H1 (cell line): ENCODE measurements around the gene SLC22A13. TPM values are rescaled to one million over a fixed set of nuclear protein-coding genes. Genes with fewer than 3 reads are reported as not detected.
A peak's percentile ranks its signal among the peaks of the same experiment; 100 is the strongest.
"Not testable (repeated sequence)": the region's sequence is repeated elsewhere in the genome, so short reads cannot be mapped to it uniquely, and the experiment has no call there.

Experiments
- CTCF ChIA-PET: fragments of 300-600 bp; sonication (Branson Sonifier 250); formaldehyde crosslinking; loops from one replicate; lab custom pipeline; 2021; ENCODE audit not compliant: partially characterized antibody; lab: Charles Lee
- POLR2A ChIA-PET: fragments of 300-600 bp; sonication (Branson Sonifier 250); formaldehyde crosslinking; loops from one replicate; lab custom pipeline; 2021; ENCODE audit warnings: inconsistent platforms; ENCODE audit not compliant: partially characterized antibody; lab: Charles Lee
- DNase-seq, 2 experiments: peaks; one replicate each; pipeline versions ENCODE4 v3.0.0 to v3.0.0-alpha.2; 2010 to 2022; ENCODE audit warnings: low spot score in 2 of 2, low read depth in 1 of 2, mixed read lengths in 1 of 2
- FAIRE-seq: peaks from 2 replicates; lab custom pipeline; 2011; peaks lifted over from hg19 to GRCh38; lab: Jason Lieb, UNC
- H2AFZ ChIP-seq: 2 replicates; pipeline ENCODE4 v1.8.1; 2012; ENCODE audit warnings: low read length, inconsistent platforms
- H2AK5ac ChIP-seq: 2 replicates; pipeline ENCODE4 v1.6.1; 2013; ENCODE audit warnings: low read depth, low read length
- H2BK120ac ChIP-seq: replicated peaks from 2 replicates; pipeline ENCODE3; 2013; ENCODE audit warnings: low read depth, low read length, inconsistent platforms
- H2BK12ac ChIP-seq: 2 replicates; pipeline ENCODE4 v1.6.1; 2013; ENCODE audit warnings: low read depth, low read length
- H2BK15ac ChIP-seq: 2 replicates; pipeline ENCODE4 v1.6.1; 2013; ENCODE audit warnings: low read length
- H2BK20ac ChIP-seq: 2 replicates; pipeline ENCODE4 v1.6.1; 2013; ENCODE audit warnings: low read length
- H2BK5ac ChIP-seq: 2 replicates; pipeline ENCODE4 v1.6.1; 2013; ENCODE audit warnings: low read depth, low read length
- H3K14ac ChIP-seq: 2 replicates; pipeline ENCODE4 v1.6.1; 2013; ENCODE audit warnings: inconsistent platforms; ENCODE audit not compliant: insufficient read length
- H3K18ac ChIP-seq: 2 replicates; pipeline ENCODE4 v1.6.1; 2013; ENCODE audit warnings: low read length; ENCODE audit errors: extremely low read depth
- H3K23ac ChIP-seq: 2 replicates; pipeline ENCODE4 v1.6.1; 2013; ENCODE audit warnings: inconsistent platforms; ENCODE audit not compliant: insufficient read length
- H3K23me2 ChIP-seq: 2 replicates; pipeline ENCODE4 v1.6.1; 2013; ENCODE audit warnings: low read depth, low read length
- H3K27ac ChIP-seq: 2 replicates; pipeline ENCODE4 v1.6.1; 2011; ENCODE audit warnings: low read depth, low read length, inconsistent platforms
- H3K27me3 ChIP-seq, 4 experiments: replicated peaks in 1 of 4; 1 replicate in 1 of 4; 2 replicates in 3 of 4; pipeline versions ENCODE4 v1.6.1 to v1.8.1; 2011 to 2013; ENCODE audit warnings: low read length in 3 of 4, mild to moderate bottlenecking in 3 of 4, inconsistent platforms in 2 of 4, mixed read lengths in 2 of 4, moderate library complexity in 1 of 4; ENCODE audit not compliant: control insufficient read depth in 3 of 4, insufficient read depth in 3 of 4; ENCODE audit errors: extremely low read depth in 1 of 4
- H3K36me3 ChIP-seq, 4 experiments: 2 replicates each; pipeline versions ENCODE4 v1.6.1 to v1.8.1; 2011 to 2013; ENCODE audit warnings: mild to moderate bottlenecking in 4 of 4, low read length in 3 of 4, moderate library complexity in 2 of 4, control low read depth in 1 of 4, inconsistent platforms in 1 of 4; ENCODE audit not compliant: insufficient read depth in 4 of 4, control insufficient read depth in 2 of 4
- H3K4ac ChIP-seq: replicated peaks from 2 replicates; pipeline ENCODE3; 2013; ENCODE audit warnings: low read length, low read depth, mixed read lengths, inconsistent platforms; ENCODE audit not compliant: insufficient read length
- H3K4me1 ChIP-seq, 4 experiments: replicated peaks in 1 of 4; 1 replicate in 1 of 4; 2 replicates in 3 of 4; pipeline versions ENCODE4 v1.6.1 to v1.8.1; 2011 to 2013; ENCODE audit warnings: low read length in 3 of 4, inconsistent platforms in 2 of 4, mixed read lengths in 1 of 4; ENCODE audit not compliant: insufficient read depth in 4 of 4, control insufficient read depth in 3 of 4
- H3K4me2 ChIP-seq, 2 experiments: 2 replicates each; pipeline versions ENCODE4 v1.6.1 to v1.8.1; 2011 to 2013; ENCODE audit warnings: low read depth in 2 of 2, low read length in 2 of 2, control low read depth in 1 of 2, inconsistent platforms in 1 of 2, mild to moderate bottlenecking in 1 of 2; ENCODE audit not compliant: insufficient read depth in 1 of 2
- H3K4me3 ChIP-seq, 4 experiments: fragments of 200-600, 300-600 bp in 1 of 4; sonication (generic), shearing (Covaris generic), sonication (Bioruptor Twin) in 1 of 4; 2 replicates each; pipeline versions ENCODE4 v1.5.1 to v1.8.1; 2011 to 2016; ENCODE audit warnings: low read length in 4 of 4, low read depth in 3 of 4, control low read depth in 2 of 4, inconsistent platforms in 2 of 4, mild to moderate bottlenecking in 2 of 4, mixed read lengths in 1 of 4, moderate library complexity in 1 of 4; ENCODE audit not compliant: insufficient read depth in 2 of 4; ENCODE audit errors: extremely low read depth in 1 of 4
- H3K56ac ChIP-seq: replicated peaks from 2 replicates; pipeline ENCODE3; 2013; ENCODE audit warnings: low read depth, mild to moderate bottlenecking, mixed read lengths, low read length, inconsistent platforms; ENCODE audit not compliant: insufficient read length
- H3K79me1 ChIP-seq: 2 replicates; pipeline ENCODE4 v1.6.1; 2013; ENCODE audit warnings: low read depth, low read length, control low read depth
- H3K79me2 ChIP-seq, 2 experiments: 2 replicates each; pipeline versions ENCODE4 v1.6.1 to v1.8.1; 2012 to 2013; ENCODE audit warnings: low read length in 2 of 2, mild to moderate bottlenecking in 2 of 2, inconsistent platforms in 1 of 2; ENCODE audit not compliant: insufficient read depth in 2 of 2, control insufficient read depth in 1 of 2
- H3K9ac ChIP-seq, 4 experiments: replicated peaks in 1 of 4; 1 replicate in 1 of 4; 2 replicates in 3 of 4; pipeline versions ENCODE4 v1.6.1 to v1.8.1; 2011 to 2013; ENCODE audit warnings: low read depth in 3 of 4, low read length in 3 of 4, control low read depth in 2 of 4, mild to moderate bottlenecking in 2 of 4, moderate library complexity in 2 of 4, inconsistent platforms in 1 of 4; ENCODE audit errors: extremely low read depth in 1 of 4
- H3K9me3 ChIP-seq, 2 experiments: 2 replicates each; pipeline versions ENCODE4 v1.6.1 to v1.8.1; 2012 to 2013; ENCODE audit warnings: mild to moderate bottlenecking in 2 of 2, moderate library complexity in 2 of 2, control low read depth in 1 of 2, inconsistent platforms in 1 of 2, low read depth in 1 of 2, low read length in 1 of 2, mixed read lengths in 1 of 2; ENCODE audit not compliant: insufficient read depth in 2 of 2
- H4K20me1 ChIP-seq, 2 experiments: replicated peaks in 1 of 2; 2 replicates each; pipeline versions ENCODE3 to v1.8.1; 2011 to 2013; ENCODE audit warnings: inconsistent platforms in 2 of 2, low read length in 2 of 2, mild to moderate bottlenecking in 1 of 2; ENCODE audit not compliant: insufficient read depth in 2 of 2, control insufficient read depth in 1 of 2
- H4K5ac ChIP-seq: 2 replicates; pipeline ENCODE4 v1.6.1; 2013; ENCODE audit warnings: low read length, low read depth, mixed read lengths, inconsistent platforms; ENCODE audit not compliant: insufficient read length
- H4K8ac ChIP-seq: 2 replicates; pipeline ENCODE4 v1.8.0; 2013; ENCODE audit warnings: mild to moderate bottlenecking, moderate library complexity, low read length, inconsistent platforms; ENCODE audit not compliant: insufficient read depth; ENCODE audit errors: extremely low read depth
- H4K91ac ChIP-seq: replicated peaks from 2 replicates; pipeline ENCODE3; 2013; ENCODE audit warnings: low read length, mixed read lengths, inconsistent platforms; ENCODE audit not compliant: insufficient read length
- YY1 ChIP-seq: IDR thresholded peaks from 2 replicates; pipeline ENCODE4 v1.6.1; 2011; ENCODE audit warnings: low read depth, mild to moderate bottlenecking, low read length
- WGBS, 2 experiments: shearing (Covaris generic) in 1 of 2; methylation state at CpG; one replicate each; pipeline versions ENCODE4 v1.1.6 to v1.1.7; 2013 to 2015; ENCODE audit warnings: low lambda C conversion rate in 2 of 2, mixed read lengths in 2 of 2, inconsistent platforms in 1 of 2, low coverage in 1 of 2, missing lambda C conversion rate in 1 of 2; ENCODE audit not compliant: insufficient replicate concordance in 2 of 2, insufficient coverage in 1 of 2, insufficient read length in 1 of 2; ENCODE audit errors: extremely low coverage in 1 of 2, missing lambda C conversion rate in 1 of 2; 5-methylcytosine and 5-hydroxymethylcytosine counted together
- polyA plus RNA-seq, 7 experiments: library from polyadenylated mRNA; depleted of rRNA in 3 of 7; stranded (reverse) in 5 of 7; unstranded in 2 of 7; fragments of >200 nt in 5 of 7; fragments of 200-250 nt in 2 of 7; gene quantifications; 1 replicate in 5 of 7; 2 replicates in 1 of 7; 4 replicates in 1 of 7; pipeline versions ENCODE4 v1.2.1 to v1.2.3, GENCODE V29; 2011 to 2013; ENCODE audit warnings: missing spikeins in 2 of 7, mixed read lengths in 2 of 7
- total RNA-seq: library from RNA; stranded (reverse); fragmentation: NEBNext Ultra II Directional; extraction: Animal tissue kit (Norgen Biotek cat#: 25700); gene quantifications from 2 replicates; pipeline ENCODE4 v1.2.1, GENCODE V29; 2021

Gene SLC22A13
- total and polyA plus RNA-seq, 2 of the 8 experiments (the other 6 are each of a cell fraction or from before 2014, with no cell fraction given): 0.05 to 0.41 TPM

DNA sequence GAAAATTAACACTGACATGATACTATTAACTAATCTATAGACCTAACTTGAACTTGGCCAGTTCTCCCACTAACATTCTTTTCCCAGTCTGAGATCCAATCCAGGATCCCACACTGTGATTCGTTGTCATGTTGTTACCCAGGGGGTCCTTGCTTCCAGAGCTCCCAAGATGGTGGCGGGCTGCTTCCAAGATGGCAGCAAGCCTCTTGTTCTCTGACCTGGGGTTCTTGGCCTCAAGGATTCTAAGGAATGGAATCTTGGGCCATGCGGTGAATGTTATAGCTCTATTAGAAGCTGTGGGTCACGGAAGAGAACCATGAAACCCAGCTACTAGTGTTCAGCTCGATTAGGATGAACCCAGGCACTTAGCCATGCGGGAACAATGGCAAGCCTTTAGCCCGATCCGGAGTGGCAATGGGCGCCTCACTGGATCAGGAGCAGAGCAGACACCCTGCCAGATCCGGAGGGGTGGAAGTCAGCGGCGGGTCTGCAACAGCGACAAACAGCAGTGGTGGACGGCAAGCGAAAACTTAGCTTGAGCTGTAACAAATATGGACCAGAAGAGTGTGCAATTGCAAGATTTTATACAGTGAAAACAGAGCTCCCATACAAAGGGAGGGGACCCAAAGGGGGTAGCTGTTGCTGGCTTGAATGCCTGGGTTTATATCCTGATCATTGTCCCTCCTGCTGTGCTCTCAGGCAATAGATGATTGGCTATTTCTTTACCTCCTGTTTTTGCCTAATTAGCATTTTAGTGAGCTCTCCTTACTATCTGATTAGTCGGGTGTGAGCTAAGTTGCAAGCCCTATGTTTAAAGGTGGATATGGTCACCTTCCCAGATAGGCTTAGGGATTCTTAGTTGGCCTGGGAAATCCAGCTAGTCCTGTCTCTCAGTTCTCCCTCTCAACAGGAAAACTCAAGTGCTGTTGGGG is 23.9 kb downstream of the SLC22A13 start:
- DNase-seq, H4K8ac ChIP-seq, POLR2A ChIA-PET, H3K79me1 ChIP-seq, H2BK5ac ChIP-seq, H3K4me3 ChIP-seq, H3K27me3 ChIP-seq, H3K79me2 ChIP-seq, H2BK12ac ChIP-seq, H4K91ac ChIP-seq, H3K4me1 ChIP-seq, H4K20me1 ChIP-seq, H2BK15ac ChIP-seq, H3K9ac ChIP-seq, H3K23me2 ChIP-seq, H3K18ac ChIP-seq, H2BK120ac ChIP-seq, H3K9me3 ChIP-seq, FAIRE-seq, H3K27ac ChIP-seq, H3K23ac ChIP-seq: not testable (repeated sequence)
- CTCF ChIA-PET: interaction anchor here (1.0 to 3.8 kb wide), 3 partner anchors 9 to 159 kb away, joined by 3 to 29 read pairs (median 3); no protein-coding TSS in a partner anchor
- 95% methylated on average over 16 of the region's 16 CpGs; no CpG with 5 or more reads in 1 of the 2 experiments for WGBS, 2 experiments
- peak; percentile 64; the same call in 1 of the 2 replicates for TF ChIP-seq YY1
- TF ChIP-seq, all 59 proteins: peak for 1; not testable (repeated sequence) for 58
- H2AK5ac ChIP-seq, H2BK20ac ChIP-seq, H3K36me3 ChIP-seq, H3K4me2 ChIP-seq, H4K5ac ChIP-seq, H3K14ac ChIP-seq, H3K4ac ChIP-seq, H3K56ac ChIP-seq: not testable (repeated sequence)
- peak overlapping the region; percentile 53; the same call in 1 of the 2 replicates for H2AFZ ChIP-seq
